MM.1S (cell line): ENCODE measurements around the gene PAGE2B.

Source experiments
- EZH2 ChIP-seq: fragments of 300-600 bp; sonication (generic); optimal IDR thresholded peaks from 2 replicates; pipeline ENCODE3; 2017; ENCODE audit warnings: low read depth, mild to moderate bottlenecking, antibody characterized with exemption, low read length, mixed read lengths
- TF ChIP-seq, protein P1 (sequence below): fragments of 300-600 bp; sonication (generic); IDR thresholded peaks from 2 replicates; pipeline ENCODE4 v1.5.1; 2016; ENCODE audit warnings: antibody characterized with exemption, low read length, mixed read lengths

DNA sequence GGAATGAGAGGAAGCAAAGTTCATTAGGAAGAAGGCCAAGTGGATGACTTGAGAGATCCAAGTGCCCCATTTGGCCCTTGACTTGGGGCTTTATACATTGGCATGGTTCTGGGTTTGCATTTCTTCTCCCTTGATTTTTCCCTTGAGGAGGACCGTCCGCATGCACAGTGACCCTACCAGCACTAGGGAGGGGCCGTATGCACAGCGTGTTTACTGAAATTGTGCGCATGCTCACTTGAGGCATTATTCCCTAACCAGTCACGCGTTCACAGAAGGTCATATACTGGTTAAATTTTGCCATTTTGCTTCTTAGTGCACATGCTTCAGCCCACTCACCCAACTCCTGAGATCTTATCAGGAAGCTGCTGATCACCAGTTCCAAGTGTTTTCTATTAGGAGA, 49.1 kb downstream of the PAGE2B start:
- TF ChIP-seq, protein P1, sequence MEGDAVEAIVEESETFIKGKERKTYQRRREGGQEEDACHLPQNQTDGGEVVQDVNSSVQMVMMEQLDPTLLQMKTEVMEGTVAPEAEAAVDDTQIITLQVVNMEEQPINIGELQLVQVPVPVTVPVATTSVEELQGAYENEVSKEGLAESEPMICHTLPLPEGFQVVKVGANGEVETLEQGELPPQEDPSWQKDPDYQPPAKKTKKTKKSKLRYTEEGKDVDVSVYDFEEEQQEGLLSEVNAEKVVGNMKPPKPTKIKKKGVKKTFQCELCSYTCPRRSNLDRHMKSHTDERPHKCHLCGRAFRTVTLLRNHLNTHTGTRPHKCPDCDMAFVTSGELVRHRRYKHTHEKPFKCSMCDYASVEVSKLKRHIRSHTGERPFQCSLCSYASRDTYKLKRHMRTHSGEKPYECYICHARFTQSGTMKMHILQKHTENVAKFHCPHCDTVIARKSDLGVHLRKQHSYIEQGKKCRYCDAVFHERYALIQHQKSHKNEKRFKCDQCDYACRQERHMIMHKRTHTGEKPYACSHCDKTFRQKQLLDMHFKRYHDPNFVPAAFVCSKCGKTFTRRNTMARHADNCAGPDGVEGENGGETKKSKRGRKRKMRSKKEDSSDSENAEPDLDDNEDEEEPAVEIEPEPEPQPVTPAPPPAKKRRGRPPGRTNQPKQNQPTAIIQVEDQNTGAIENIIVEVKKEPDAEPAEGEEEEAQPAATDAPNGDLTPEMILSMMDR: no peak
- no peak for TF ChIP-seq EZH2
